ENCODE measurements around the gene VGLL4. TPM values are rescaled to one million over a fixed set of nuclear protein-coding genes. Genes with fewer than 3 reads are reported as not detected.

Gene VGLL4
- total RNA-seq, 1 donor, result 94.2 TPM

GRCh38 chr3:11582191-11582968 lies 61.3 kb downstream of the VGLL4 start:
- peak; percentile 95 for DNase-seq (ENCODE audit: low read depth)
- TF ChIP-seq CTCF (IDR thresholded peaks at IDR 0.05; ENCODE audit: insufficient read depth, low read length), result no peak
- peak overlapping the region; percentile 67 for H3K4me3 ChIP-seq (ENCODE audit: low read depth, low read length)

GRCh38 chr3:11581237-11582190 lies 62.2 kb downstream of the VGLL4 start:
- peak overlapping the region; percentile 67 for H3K4me3 ChIP-seq (ENCODE audit: low read depth, low read length)
- no peak for TF ChIP-seq CTCF (IDR thresholded peaks at IDR 0.05; ENCODE audit: insufficient read depth, low read length)
- DNase-seq (ENCODE audit: low read depth), result no peak

- DNase-seq (ENCODE audit: low read depth), result no peak
- no peak for TF ChIP-seq CTCF (IDR thresholded peaks at IDR 0.05; ENCODE audit: insufficient read depth, low read length)
- no peak overlapping the region for H3K4me3 ChIP-seq (ENCODE audit: low read depth, low read length)
Measured at GRCh38 chr3:11580645-11581044, 63.1 kb downstream of the VGLL4 start.

- H3K4me3 ChIP-seq (ENCODE audit: low read depth, low read length), result no peak overlapping the region
- DNase-seq (ENCODE audit: low read depth), result no peak
- no peak for TF ChIP-seq CTCF (IDR thresholded peaks at IDR 0.05; ENCODE audit: insufficient read depth, low read length)
Measured at GRCh38 chr3:11578169-11578568, 65.5 kb downstream of the VGLL4 start.

GRCh38 chr3:11576453-11576852 lies 67.3 kb downstream of the VGLL4 start:
- no peak for TF ChIP-seq CTCF (IDR thresholded peaks at IDR 0.05; ENCODE audit: insufficient read depth, low read length)
- H3K4me3 ChIP-seq (ENCODE audit: low read depth, low read length), result no peak overlapping the region
- DNase-seq (ENCODE audit: low read depth), result no peak

- no peak for TF ChIP-seq CTCF (IDR thresholded peaks at IDR 0.05; ENCODE audit: insufficient read depth, low read length)
- H3K4me3 ChIP-seq (ENCODE audit: low read depth, low read length), result no peak overlapping the region
- no peak for DNase-seq (ENCODE audit: low read depth)
Measured at GRCh38 chr3:11575677-11576076, 68.0 kb downstream of the VGLL4 start.
